Prostate gland (tissue), 2 donors: ENCODE results near the gene MPZL3. TPM values are rescaled to one million over a fixed set of nuclear protein-coding genes. Genes with fewer than 3 reads are reported as not detected.
"Not testable (repeated sequence)": the region's sequence is repeated elsewhere in the genome, so short reads cannot be mapped to it uniquely, and the experiment has no call there.

Experiments used
- DNase-seq: peaks from one replicate; pipeline ENCODE4 v3.0.0-alpha.2; 2019; ENCODE audit warnings: low spot score
- H3K27ac ChIP-seq, 2 donors: fragments of 200-600 bp; sonication (generic); 2 replicates each; pipeline ENCODE4 v1.5.1; 2017 to 2019
- H3K27me3 ChIP-seq: fragments of 200-600 bp; sonication (generic); replicated peaks from 2 replicates; pipeline ENCODE4 v1.5.1; 2019; ENCODE audit not compliant: insufficient read depth
- H3K36me3 ChIP-seq, 2 donors: fragments of 200-600 bp; sonication (generic); 1 replicate in 1 of 2; 2 replicates in 1 of 2; pipeline versions ENCODE4 v1.5.1 to v1.8.1; 2017 to 2019
- H3K4me1 ChIP-seq: fragments of 200-600 bp; sonication (generic); replicated peaks from 2 replicates; pipeline ENCODE4 v1.5.1; 2019
- H3K4me3 ChIP-seq, 2 donors: fragments of 200-600 bp; sonication (generic); 2 replicates each; pipeline ENCODE4 v1.5.1; 2017 to 2019
- H3K9me3 ChIP-seq: fragments of 200-600 bp; sonication (generic); 2 replicates; pipeline ENCODE4 v1.5.1; 2017
- CTCF ChIP-seq, 4 experiments: fragments of 200-600 bp in 2 of 4; fragments of 450-650 bp in 2 of 4; sonication (generic) in 2 of 4; IDR thresholded peaks; 1 replicate in 3 of 4; 2 replicates in 1 of 4; pipeline ENCODE4 v1.5.1; 2016 to 2019; ENCODE audit warnings: antibody characterized with exemption in 4 of 4, mild to moderate bottlenecking in 2 of 4, moderate library complexity in 2 of 4
- POLR2A ChIP-seq: fragments of 450-650 bp; IDR thresholded peaks from one replicate; pipeline ENCODE4 v1.6.1; 2016; ENCODE audit warnings: antibody characterized with exemption, mild to moderate bottlenecking
- POLR2AphosphoS5 ChIP-seq: sonication (generic); formaldehyde crosslinking; IDR thresholded peaks from one replicate; pipeline ENCODE4 v1.6.1; 2017; ENCODE audit warnings: antibody characterized with exemption
- WGBS: methylation state at CpG from one replicate; pipeline ENCODE4 v1.1.5; 2018; 5-methylcytosine and 5-hydroxymethylcytosine counted together
- intact Hi-C: fragments of 100-400 bp; cut with DNase I; formaldehyde crosslinking; loops from one replicate; pipeline ENCODE4 v1.14.2; 2022
- small RNA-seq, 2 donors: library from RNA; depleted of rRNA; stranded (forward); fragments of <200 nt; gene quantifications; one replicate each; pipeline ENCODE3, GENCODE V24; 2016
- total RNA-seq, 2 donors: library from RNA; depleted of rRNA; stranded (reverse); fragments of >200 nt; gene quantifications; one replicate each; pipeline ENCODE4 v1.1.0, GENCODE V29; 2016

Gene MPZL3
- total RNA-seq, 2 donors from 2014 or later = 6.2 to 13.0 TPM

DNA sequence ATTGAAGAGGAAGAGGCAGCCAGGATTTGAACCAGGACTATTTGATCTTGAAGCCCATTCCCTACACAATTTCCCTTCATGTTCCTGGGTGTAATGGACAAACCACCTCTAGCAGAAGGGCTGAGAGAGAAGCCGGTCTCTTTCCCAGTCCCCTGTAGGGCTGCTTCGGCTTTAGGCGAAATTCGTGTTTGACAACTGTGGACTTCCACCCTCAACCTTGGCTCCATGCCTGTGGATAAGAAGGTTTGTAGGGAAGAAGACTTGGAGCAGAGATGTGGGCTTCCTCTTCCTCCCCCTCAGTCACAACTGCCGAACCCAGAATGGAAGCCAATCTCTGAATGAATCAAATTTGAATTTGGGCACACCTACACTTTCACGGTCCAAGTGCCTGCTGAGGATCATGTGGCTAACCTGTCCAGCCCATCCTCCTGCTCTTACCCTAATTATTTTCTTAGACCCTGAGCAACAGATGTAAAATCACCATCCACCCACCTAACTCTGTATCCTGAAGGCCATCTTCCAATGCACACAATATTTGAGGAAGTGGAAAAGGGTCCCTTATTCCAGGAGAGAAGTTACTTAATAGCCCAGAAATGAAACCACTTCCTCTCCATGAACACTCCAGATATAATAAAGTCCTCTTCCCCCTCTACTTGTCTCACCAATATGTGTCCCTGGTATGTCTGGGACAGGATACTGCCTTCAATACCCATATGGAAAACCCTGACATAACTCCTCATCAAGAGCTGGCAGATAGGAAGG lies 65.6 kb downstream of the MPZL3 start:
- WGBS = 64% methylated on average over 6 of the region's 6 CpGs
- Histone ChIP-seq H3K36me3 (no peaks in the 10 kb centered on the region), H3K4me1 (no peaks in the 10 kb centered on the region), H3K9me3 (no peaks in the 10 kb centered on the region), H3K27ac (no peak overlapping the region), H3K4me3 (no peak overlapping the region), H3K27me3 (no peaks in the 10 kb centered on the region)
- intact Hi-C loops = no loop called here
- TF ChIP-seq POLR2AphosphoS5 (no peak), CTCF (IDR thresholded peaks at IDR 0.05) (no peak), POLR2A (no peak)
- no peak for DNase-seq

DNA sequence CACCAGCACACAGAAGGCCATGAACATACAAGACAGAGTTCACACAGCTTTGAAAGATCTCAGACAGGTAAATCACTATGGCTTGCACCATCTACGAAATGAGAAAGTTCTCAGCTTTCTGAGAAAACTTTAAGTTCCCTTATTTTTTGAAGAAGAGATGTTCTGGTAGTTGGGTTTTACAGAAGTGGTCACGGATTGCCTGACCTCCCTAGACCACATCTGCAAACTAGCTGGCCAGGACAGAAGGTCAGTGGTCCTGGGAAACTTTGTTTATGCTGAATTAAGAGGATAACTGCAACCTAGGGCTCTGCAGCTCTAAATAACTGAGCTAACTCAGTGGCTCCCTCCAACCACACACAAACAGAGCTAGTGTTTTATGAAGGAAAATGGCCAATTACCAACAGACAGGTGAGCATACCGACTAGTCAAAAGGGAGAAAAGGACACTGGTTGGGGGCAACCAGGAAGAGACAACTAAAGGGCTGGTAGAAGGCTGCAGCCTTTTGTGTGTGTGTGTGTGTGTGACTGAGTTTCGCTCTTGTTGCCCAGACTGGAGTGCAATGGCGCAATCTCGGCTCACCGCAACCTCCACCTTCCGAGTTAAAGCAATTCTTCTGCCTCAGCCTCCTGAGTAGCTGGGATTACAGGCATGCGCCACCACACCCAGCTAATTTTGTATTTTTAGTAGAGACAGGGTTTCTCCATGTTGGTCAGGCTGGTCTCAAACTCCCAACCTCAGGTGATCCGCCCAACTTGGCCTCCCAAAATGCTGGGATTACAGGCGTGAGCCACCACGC lies 67.2 kb downstream of the MPZL3 start:
- DNase-seq = no peak
- Histone ChIP-seq H3K27me3 (no peaks in the 10 kb centered on the region), H3K9me3 (no peaks in the 10 kb centered on the region), H3K27ac (no peak overlapping the region), H3K36me3 (no peaks in the 10 kb centered on the region), H3K4me1 (no peaks in the 10 kb centered on the region), H3K4me3 (no peak overlapping the region)
- 85% methylated on average over 12 of the region's 12 CpGs for WGBS
- TF ChIP-seq POLR2AphosphoS5 (no peak), POLR2A (no peak)
- intact Hi-C loops = no loop called here

DNA sequence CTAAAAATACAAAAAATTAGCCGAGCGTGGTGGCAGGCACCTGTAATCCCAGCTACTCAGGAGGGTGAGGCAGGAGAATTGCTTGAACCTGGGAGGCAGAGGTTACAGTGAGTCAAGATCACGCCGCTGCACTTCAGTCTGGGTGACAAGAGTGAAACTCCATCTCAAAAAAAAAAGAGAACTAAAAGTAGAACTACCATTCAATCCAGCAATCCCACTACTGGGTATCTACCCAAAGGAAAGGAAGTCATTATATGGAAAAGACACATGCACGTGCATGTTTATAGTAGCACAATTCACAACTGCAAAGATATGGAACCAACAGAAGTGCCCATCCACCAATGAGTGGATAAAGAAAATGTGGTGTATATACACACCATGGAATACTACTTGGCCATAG lies 68.5 kb downstream of the MPZL3 start:
- DNase-seq, H3K4me3 ChIP-seq, intact Hi-C loops, H3K36me3 ChIP-seq, H3K27ac ChIP-seq, H3K4me1 ChIP-seq, H3K27me3 ChIP-seq, H3K9me3 ChIP-seq: not testable (repeated sequence)
- 94% methylated on average over 5 of the region's 5 CpGs for WGBS

GRCh38 chr11:118180300-118180703 lies 71.9 kb downstream of the MPZL3 start:
- peak; percentile 37 for DNase-seq
- intact Hi-C loops = no loop called here
- Histone ChIP-seq H3K4me1 (no peaks in the 10 kb centered on the region), H3K36me3 (no peaks in the 10 kb centered on the region), H3K27ac (no peak overlapping the region), H3K4me3 (no peak overlapping the region), H3K9me3 (no peaks in the 10 kb centered on the region), H3K27me3 (no peaks in the 10 kb centered on the region)
- TF ChIP-seq CTCF (IDR thresholded peaks at IDR 0.05) (peak in 1 of 4 experiments; percentile 17), POLR2AphosphoS5 (no peak)
- 7% methylated on average over 11 of the region's 11 CpGs for WGBS

GRCh38 chr11:118176778-118177134 lies 75.4 kb downstream of the MPZL3 start:
- 66% methylated on average over 4 of the region's 4 CpGs for WGBS
- intact Hi-C loops = no loop called here
- no peaks in the 10 kb centered on the region for H3K9me3 ChIP-seq
- H3K27ac ChIP-seq = no peak overlapping the region
- H3K4me1 ChIP-seq = no peaks in the 10 kb centered on the region
- H3K27me3 ChIP-seq = no peaks in the 10 kb centered on the region
- no peak overlapping the region for H3K4me3 ChIP-seq
- no peak for DNase-seq
- no peaks in the 10 kb centered on the region for H3K36me3 ChIP-seq
- TF ChIP-seq POLR2A = no peak
- TF ChIP-seq POLR2AphosphoS5 = no peak
- no peak for TF ChIP-seq CTCF (IDR thresholded peaks at IDR 0.05)

Small RNA genes lying within 50 kb of the gene (small RNA-seq; reads per million reads assigned to genes)
- 0 reads per million in 2 donors for gene HSPE1P18

Other genes with a start within 250 kb of the MPZL3 start
- 1 to 10 TPM; 1.5 to 6.4 TPM for gene TMPRSS4, start 175.3 kb downstream of the MPZL3 start, total RNA-seq
- gene SMIM35, start 165.4 kb downstream of the MPZL3 start, total RNA-seq = under 1 TPM in 1 of 2 donors, not detected in 1; 0.09 TPM
- gene SCN4B, start 99.5 kb downstream of the MPZL3 start, total RNA-seq = 1 to 10 TPM; 3.0 to 5.6 TPM
- gene SCN2B, start 75.7 kb downstream of the MPZL3 start, total RNA-seq = 1 to 10 TPM in 1 of 2 donors, under 1 TPM in 1; 0.68 to 1.1 TPM
- 1 to 10 TPM; 2.3 to 8.5 TPM for gene JAML, start 27.4 kb downstream of the MPZL3 start, total RNA-seq
- 100 to 1,000 TPM in 1 of 2 donors, 10 to 100 TPM in 1; 73.7 to 103 TPM for gene MPZL2, start 11.9 kb upstream of the MPZL3 start, total RNA-seq
- gene CD3E, start 52.4 kb upstream of the MPZL3 start, total RNA-seq = 1 to 10 TPM; 2.8 to 4.6 TPM
- 1 to 10 TPM in 1 of 2 donors, under 1 TPM in 1; 0.55 to 4.4 TPM for gene CD3D, start 90.3 kb upstream of the MPZL3 start, total RNA-seq
- 1 to 10 TPM; 1.2 to 1.7 TPM for gene CD3G, start 92.0 kb upstream of the MPZL3 start, total RNA-seq
- 10 to 100 TPM; 50.2 to 57.9 TPM for gene UBE4A, start 107.2 kb upstream of the MPZL3 start, total RNA-seq
- 10 to 100 TPM; 32.9 to 66.4 TPM for gene ATP5MG, start 149.2 kb upstream of the MPZL3 start, total RNA-seq
- 10 to 100 TPM; 82.6 to 89.0 TPM for gene KMT2A, start 184.1 kb upstream of the MPZL3 start, total RNA-seq